ENCODE results near the gene FAM174A. TPM values are rescaled to one million over a fixed set of nuclear protein-coding genes. Genes with fewer than 3 reads are reported as not detected.

FAM174A gene
- total and polyA plus RNA-seq, 2 of the 4 experiments (the other 2 are of a cell fraction): 2.7 to 10.3 TPM

DNA sequence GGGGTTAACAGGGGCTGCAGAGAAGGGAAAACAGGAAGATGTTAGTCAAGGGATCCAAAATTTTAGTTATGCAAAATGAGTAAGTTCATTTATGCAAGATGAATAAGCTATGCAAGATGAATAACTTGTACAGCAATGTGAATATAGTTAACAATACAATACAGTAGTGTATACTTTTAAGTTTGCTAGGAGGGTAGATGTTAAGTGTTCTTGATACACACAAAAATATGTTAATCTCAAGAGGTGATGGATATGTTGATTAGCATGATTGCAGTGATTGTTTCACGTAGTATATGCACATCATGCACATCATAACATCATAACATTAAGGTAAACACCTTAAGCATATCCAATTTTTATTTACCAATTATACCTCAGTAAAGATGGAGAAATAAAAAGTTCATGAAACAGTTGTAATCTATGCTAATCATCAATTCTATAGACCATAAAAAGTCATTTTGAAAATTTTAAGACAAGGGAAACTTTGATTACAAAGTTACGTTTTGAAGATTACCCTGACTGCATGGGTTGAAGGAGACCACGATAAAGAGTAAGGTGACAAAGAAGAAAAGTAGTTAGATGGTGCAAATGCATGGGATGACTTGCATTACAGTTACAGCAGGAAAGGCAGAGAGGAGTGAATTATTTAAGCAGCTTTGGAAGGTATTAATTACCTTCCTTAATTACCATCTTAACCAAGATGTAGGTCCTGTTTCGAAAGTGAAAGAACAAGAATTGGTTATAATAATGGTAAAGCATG is 31.4 kb downstream of the FAM174A start:
- dilution Hi-C loops (cut with HindIII; ENCODE audit: low sequenced_read_pairs, unreplicated experiment) (no loop called here), intact Hi-C loops (cut with micrococcal nuclease) (no loop called here), in situ Hi-C loops (cut with MboI; ENCODE audit: low sequenced_read_pairs) (no loop called here)
- Histone ChIP-seq H3K4me1 (ENCODE audit: control insufficient read depth, insufficient read depth, low read length) (no peaks in the 10 kb centered on the region), H3K27me3 (ENCODE audit: control insufficient read depth, insufficient read depth, low read length) (no peaks in the 10 kb centered on the region), H2AK5ac (ENCODE audit: low read depth, low read length) (no peak overlapping the region), H2BK5ac (ENCODE audit: low read depth, low read length, poor library complexity, severe bottlenecking) (no peak overlapping the region), H3K79me1 (ENCODE audit: low read depth in 1 of 2, low read length in 2 of 2) (no peaks in the 10 kb centered on the region; a peak in 1 of 4 replicates), H2BK120ac (ENCODE audit: low read depth, low read length) (no peak overlapping the region), H2BK20ac (ENCODE audit: low read depth, low read length) (no peak overlapping the region), H3K36me3 (ENCODE audit: control insufficient read depth, insufficient read depth, low read length) (no peaks in the 10 kb centered on the region), H3K9ac (ENCODE audit: low read depth, low read length) (no peak overlapping the region), H3K9me3 (ENCODE audit: control insufficient read depth, insufficient read depth, low read length) (no peaks in the 10 kb centered on the region), H3K56ac (ENCODE audit: extremely low read depth, insufficient read depth, low read length) (no peak overlapping the region), H3K9me1 (ENCODE audit: insufficient read depth, low read length) (no peaks in the 10 kb centered on the region), H4K91ac (ENCODE audit: insufficient read depth, low read depth, low read length) (no peak overlapping the region), H3K18ac (ENCODE audit: low read depth, low read length) (no peak overlapping the region), H3K27ac (ENCODE audit: insufficient read depth, low read length) (no peak overlapping the region), H3K23ac (ENCODE audit: low read depth, low read length) (no peak overlapping the region), H4K5ac (ENCODE audit: low read depth, low read length) (no peak overlapping the region), H4K8ac (ENCODE audit: low read depth in 2 of 2, low read length in 2 of 2) (no peak overlapping the region), H3K14ac (replicated peaks; ENCODE audit: low read depth, low read length) (no peak overlapping the region), H2AFZ (replicated peaks; ENCODE audit: low read length, poor library complexity) (no peak overlapping the region), H3K4ac (ENCODE audit: low read depth, low read length) (no peak overlapping the region), H3K4me3 (ENCODE audit: insufficient read depth, low read depth, low read length) (no peak overlapping the region), H2AK9ac (replicated peaks; ENCODE audit: low read depth, low read length, poor library complexity) (no peak overlapping the region), H3K4me2 (ENCODE audit: low read depth, low read length) (no peak overlapping the region), H2BK15ac (ENCODE audit: low read depth, low read length) (no peak overlapping the region), H4K20me1 (ENCODE audit: insufficient read depth, low read length) (no peaks in the 10 kb centered on the region)
- no peak for DNase-seq
- WGBS, 2 experiments (ENCODE audit: extremely low coverage in 2 of 2, insufficient read length in 1 of 2): 87% methylated on average over 2 of the region's 4 CpGs; no CpG with 5 or more reads in 1 of the 2 experiments
- BruUV-seq (replicated peaks): no TSS peak
- POLR2A ChIA-PET (ENCODE audit: unreplicated experiment): no interaction called here
- CTCF ChIA-PET: no interaction called here
- TF ChIP-seq RFX5 (IDR thresholded peaks at IDR 0.05; ENCODE audit: low read depth, low read length): no peak
- no peak for TF ChIP-seq MXI1 (IDR thresholded peaks at IDR 0.05; ENCODE audit: borderline replicate concordance, low read depth, low read length)
- TF ChIP-seq RCOR1 (IDR thresholded peaks at IDR 0.05; ENCODE audit: insufficient replicate concordance, low read length): no peak
- TF ChIP-seq MAFK (IDR thresholded peaks at IDR 0.05; ENCODE audit: low read depth, low read length): no peak
- no peak for TF ChIP-seq FOS (IDR thresholded peaks at IDR 0.05; ENCODE audit: low read depth, low read length)
- TF ChIP-seq RAD21 (IDR thresholded peaks at IDR 0.05; ENCODE audit: low read length): no peak
- TF ChIP-seq SMC3 (IDR thresholded peaks at IDR 0.05; ENCODE audit: low read depth, low read length): no peak
- TF ChIP-seq, protein P1, sequence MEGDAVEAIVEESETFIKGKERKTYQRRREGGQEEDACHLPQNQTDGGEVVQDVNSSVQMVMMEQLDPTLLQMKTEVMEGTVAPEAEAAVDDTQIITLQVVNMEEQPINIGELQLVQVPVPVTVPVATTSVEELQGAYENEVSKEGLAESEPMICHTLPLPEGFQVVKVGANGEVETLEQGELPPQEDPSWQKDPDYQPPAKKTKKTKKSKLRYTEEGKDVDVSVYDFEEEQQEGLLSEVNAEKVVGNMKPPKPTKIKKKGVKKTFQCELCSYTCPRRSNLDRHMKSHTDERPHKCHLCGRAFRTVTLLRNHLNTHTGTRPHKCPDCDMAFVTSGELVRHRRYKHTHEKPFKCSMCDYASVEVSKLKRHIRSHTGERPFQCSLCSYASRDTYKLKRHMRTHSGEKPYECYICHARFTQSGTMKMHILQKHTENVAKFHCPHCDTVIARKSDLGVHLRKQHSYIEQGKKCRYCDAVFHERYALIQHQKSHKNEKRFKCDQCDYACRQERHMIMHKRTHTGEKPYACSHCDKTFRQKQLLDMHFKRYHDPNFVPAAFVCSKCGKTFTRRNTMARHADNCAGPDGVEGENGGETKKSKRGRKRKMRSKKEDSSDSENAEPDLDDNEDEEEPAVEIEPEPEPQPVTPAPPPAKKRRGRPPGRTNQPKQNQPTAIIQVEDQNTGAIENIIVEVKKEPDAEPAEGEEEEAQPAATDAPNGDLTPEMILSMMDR (conservative IDR thresholded peaks at IDR 0.05; ENCODE audit: low read depth, low read length): no peak
- ATAC-seq (ENCODE audit: low read depth): no peak
